Stimulated activated CD8-positive, alpha-beta memory T cell treated with anti-CD3 and anti-CD28 coated beads, Interleukin-12 subunit alpha, Interleukin-12 subunit beta, amount 100 ng/mL, for 24 hours (primary cell): ENCODE data around the gene RCBTB2.
"Not testable (repeated sequence)": the region's sequence is repeated elsewhere in the genome, so short reads cannot be mapped to it uniquely, and the experiment has no call there.

Source experiments
- DNase-seq: peaks from one replicate; pipeline ENCODE4 v3.0.0-alpha.2; 2020; ENCODE audit errors: extremely low read depth

The RCBTB2 gene

GRCh38 chr13:48494874-48495273 is 38.0 kb downstream of the RCBTB2 start:
- no peak for DNase-seq

- no peak for DNase-seq
Measured at GRCh38 chr13:48493851-48494250, 39.0 kb downstream of the RCBTB2 start.

GRCh38 chr13:48493066-48493765 is 39.7 kb downstream of the RCBTB2 start:
- DNase-seq: no peak

- DNase-seq: no peak
Measured at GRCh38 chr13:48492470-48493065, 40.3 kb downstream of the RCBTB2 start.

GRCh38 chr13:48492096-48492440 is 40.8 kb downstream of the RCBTB2 start:
- DNase-seq: no peak

GRCh38 chr13:48491423-48492095 is 41.3 kb downstream of the RCBTB2 start:
- DNase-seq: no peak

- no peak for DNase-seq
Measured at GRCh38 chr13:48490241-48490640, 42.6 kb downstream of the RCBTB2 start.

- no peak for DNase-seq
Measured at GRCh38 chr13:48489666-48490065, 43.2 kb downstream of the RCBTB2 start.

GRCh38 chr13:48488995-48489394 is 43.9 kb downstream of the RCBTB2 start:
- no peak for DNase-seq

- DNase-seq: no peak
Measured at GRCh38 chr13:48487968-48488367, 44.9 kb downstream of the RCBTB2 start.

- DNase-seq: no peak
Measured at GRCh38 chr13:48486836-48487235, 46.0 kb downstream of the RCBTB2 start.

GRCh38 chr13:48486362-48486761 is 46.5 kb downstream of the RCBTB2 start:
- DNase-seq: no peak

GRCh38 chr13:48485432-48485831 is 47.4 kb downstream of the RCBTB2 start:
- no peak for DNase-seq

- no peak for DNase-seq
Measured at GRCh38 chr13:48483575-48483974, 49.3 kb downstream of the RCBTB2 start.

- no peak for DNase-seq
Measured at GRCh38 chr13:48478391-48478790, 54.5 kb downstream of the RCBTB2 start.

- DNase-seq: no peak
Measured at GRCh38 chr13:48477191-48477855, 55.6 kb downstream of the RCBTB2 start.

- no peak for DNase-seq
Measured at GRCh38 chr13:48476686-48477085, 56.2 kb downstream of the RCBTB2 start.

GRCh38 chr13:48476215-48476614 is 56.7 kb downstream of the RCBTB2 start:
- DNase-seq: no peak

GRCh38 chr13:48475230-48475629 is 57.6 kb downstream of the RCBTB2 start:
- DNase-seq: no peak

- DNase-seq: no peak
Measured at GRCh38 chr13:48457578-48458242, 75.2 kb downstream of the RCBTB2 start.

GRCh38 chr13:48456546-48456945 is 76.3 kb downstream of the RCBTB2 start:
- no peak for DNase-seq

GRCh38 chr13:48451196-48451595 is 81.7 kb downstream of the RCBTB2 start:
- not testable (repeated sequence) for DNase-seq
